NCI-H2107 treated with DMSO at 0.1 percent for 48 hours (cell line): ENCODE measurements around the gene PGD.
"Not testable (repeated sequence)": the region's sequence is repeated elsewhere in the genome, so short reads cannot be mapped to it uniquely, and the experiment has no call there.

ENCODE experiments used
- DNase-seq: peaks from one replicate; lab custom pipeline; 2025; ENCODE audit not compliant: unreplicated experiment; lab: John Stamatoyannopoulos, UW

Gene PGD

DNA sequence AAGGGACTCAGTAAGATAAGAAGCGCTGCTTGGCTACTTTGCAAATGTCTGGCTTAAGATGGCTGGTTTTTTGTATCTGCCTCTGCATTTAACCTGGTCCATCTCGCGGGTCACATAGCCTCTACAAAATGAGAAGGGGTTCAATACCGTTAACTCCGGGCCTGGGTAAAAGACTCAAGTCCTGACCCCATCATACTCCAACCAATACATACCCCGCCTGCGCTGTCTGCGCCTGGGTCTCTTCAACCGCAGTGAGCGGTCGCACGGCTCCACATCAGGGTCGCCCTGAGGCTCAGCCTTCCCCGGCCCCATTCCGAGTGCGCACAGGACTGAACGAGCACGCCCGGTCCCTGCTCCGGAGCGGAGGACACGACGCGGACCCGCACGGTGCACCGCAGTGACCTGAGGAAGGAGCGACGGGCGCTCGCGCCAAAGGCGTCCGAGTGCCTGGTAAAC lies 558 bp upstream of the PGD start:
- DNase-seq, result no peak

DNA sequence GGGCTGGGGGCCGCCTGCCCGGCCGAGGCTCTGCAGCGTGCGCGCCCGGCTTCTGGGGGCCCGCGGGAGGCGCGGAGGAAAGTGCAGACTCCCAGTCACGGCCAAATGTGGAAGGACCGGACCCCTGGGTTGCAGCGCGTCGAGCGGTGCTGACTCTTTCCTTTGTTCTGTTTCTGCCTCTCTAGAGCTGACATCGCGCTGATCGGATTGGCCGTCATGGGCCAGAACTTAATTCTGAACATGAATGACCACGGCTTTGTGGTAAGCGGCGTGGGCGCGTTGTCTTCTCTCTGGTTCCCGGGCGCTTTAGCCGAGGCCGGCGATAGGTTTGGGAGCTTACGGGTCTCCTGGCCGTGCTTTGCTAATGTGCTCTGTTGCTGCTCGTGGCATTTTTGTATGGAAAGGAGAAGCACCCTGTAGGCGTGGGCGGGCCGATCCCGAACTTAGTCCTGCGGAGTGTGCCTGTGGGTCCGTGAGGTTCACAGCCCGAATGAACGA lies 629 bp downstream of the PGD start:
- no peak for DNase-seq

DNA sequence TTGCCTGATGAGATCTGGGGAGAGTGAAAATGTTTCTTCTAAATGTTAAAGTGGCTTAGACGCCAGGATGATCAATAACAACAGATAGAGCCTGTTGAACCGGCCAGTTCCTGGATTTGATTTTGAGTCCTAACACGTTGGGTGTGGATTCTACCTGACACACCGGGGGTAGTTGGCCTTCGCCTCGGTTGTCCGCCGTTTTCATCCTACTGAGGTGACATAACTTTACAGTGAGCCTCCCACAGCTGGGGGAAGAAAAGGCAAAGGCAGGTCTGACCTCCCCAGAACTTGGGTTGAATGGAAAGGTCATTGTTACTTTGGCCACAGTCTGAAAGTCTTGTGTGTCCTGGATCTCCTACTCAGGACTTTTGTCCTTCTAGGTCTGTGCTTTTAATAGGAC lies 1.1 kb downstream of the PGD start:
- no peak for DNase-seq

DNA sequence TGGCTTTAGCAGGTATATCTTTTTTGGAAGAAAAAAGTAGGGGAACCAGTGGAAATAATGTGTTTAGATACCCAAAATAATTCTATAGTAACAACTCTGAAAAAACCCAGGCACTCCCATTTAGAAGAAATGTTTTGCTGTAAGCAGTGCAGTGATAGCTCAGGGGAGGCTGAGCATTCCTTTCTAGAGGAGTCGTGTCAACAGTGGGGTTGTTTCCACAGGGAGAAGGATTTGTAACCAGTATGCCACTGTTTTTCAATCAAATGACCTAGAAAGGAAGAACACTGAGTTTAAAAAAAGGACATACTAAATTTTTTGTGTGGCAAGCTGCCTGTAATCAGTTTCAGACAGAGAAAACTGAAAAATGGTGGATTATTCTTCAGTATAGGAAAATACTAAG lies 2.4 kb downstream of the PGD start:
- DNase-seq, result no peak

DNA sequence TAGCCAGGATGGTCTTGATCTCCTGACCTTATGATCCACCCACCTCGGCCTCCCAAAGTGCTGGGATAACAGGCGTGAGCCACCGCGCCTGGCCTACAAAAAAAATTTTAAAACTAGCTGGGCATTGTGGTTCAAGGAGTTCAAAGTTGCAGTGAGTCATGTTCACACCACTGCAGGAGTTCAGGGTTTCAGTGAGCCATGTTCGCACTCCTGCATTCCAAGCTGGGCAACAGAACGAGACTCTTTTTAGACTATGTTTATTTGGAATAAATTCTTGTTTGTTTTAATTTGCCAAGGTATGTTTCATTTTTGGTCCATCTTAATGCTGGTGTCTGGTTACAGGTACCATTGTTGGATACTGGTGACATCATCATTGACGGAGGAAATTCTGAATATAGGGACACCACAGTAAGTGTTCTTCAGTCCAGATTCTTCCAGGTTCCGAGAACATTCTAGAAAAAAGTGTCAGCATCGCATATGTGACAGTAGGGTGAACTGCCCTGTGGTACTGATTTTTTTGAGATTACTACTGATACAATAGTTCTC lies 3.9 kb downstream of the PGD start:
- no peak for DNase-seq

DNA sequence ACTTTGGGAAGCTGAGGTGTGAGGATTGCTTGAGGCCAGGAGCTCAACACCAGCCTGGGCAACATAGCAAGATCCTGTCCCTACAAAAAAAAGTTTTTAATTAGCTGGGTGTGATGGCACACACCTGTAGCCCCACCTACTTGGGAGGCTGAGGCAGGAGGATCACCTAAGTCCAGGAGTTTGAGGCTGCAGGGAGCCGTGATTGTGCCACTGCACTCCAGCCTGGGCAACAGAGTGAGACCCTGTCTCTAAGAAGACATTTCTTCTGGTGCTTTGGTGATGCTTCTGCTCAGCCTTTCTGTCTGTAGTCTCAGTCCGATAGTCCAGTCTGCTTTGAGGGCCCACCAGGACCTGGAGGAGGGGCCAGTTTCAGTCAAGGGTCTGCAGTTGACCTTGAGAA lies 8.3 kb downstream of the PGD start:
- no peak for DNase-seq

DNA sequence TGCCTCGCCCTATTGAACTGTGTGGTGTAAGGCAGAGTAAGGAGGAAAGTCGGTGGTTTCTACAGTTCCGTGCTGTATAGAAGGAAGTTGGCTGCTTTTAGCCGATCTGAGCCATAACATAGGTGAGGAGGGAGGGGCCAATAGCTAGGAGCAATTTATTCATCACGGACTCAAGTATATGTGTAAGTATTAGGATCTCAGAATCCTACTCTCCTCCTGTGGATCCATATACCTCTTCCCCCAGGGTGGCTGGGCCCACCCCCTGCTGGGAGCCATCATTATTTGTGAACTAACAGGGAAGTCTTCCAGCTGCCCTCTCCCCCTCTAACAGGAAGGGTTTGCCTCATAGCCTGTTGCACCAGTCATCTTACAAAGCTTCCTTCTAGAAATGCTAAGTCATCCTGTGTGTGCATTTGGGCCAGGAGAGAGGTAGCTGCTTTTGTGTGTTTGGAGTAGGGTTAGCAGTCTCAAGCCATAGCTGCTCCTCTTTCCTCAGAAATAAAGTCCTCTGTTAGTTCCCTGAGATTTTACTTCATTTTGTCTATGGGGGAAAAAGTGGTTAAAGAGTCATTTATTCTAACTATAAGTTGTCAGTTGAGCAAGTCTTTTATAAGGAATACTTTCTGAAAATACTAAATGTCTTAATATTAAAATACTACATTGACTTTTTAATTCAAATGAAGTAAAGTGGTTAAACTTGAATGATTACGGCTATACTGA lies 16.5 kb downstream of the PGD start:
- DNase-seq, result no peak

DNA sequence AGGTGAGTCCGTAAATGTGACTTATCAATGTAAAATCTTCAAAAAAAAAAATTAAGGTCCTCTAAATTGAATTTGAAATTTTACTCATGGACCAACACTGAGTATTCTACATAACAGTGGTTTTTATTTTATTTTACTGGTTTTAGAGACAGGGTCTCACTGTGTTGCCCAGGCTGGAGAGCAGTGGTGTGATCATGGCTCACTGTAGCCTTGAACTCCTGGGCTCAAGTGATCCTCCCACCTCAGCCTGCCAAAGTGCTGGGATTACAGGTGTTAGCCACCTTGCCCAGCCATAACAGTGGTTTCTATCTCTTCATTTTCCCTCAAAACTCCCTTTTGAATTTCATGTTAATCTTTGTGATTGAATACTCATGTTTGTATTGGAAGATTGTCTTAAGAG lies 17.1 kb downstream of the PGD start:
- not testable (repeated sequence) for DNase-seq

DNA sequence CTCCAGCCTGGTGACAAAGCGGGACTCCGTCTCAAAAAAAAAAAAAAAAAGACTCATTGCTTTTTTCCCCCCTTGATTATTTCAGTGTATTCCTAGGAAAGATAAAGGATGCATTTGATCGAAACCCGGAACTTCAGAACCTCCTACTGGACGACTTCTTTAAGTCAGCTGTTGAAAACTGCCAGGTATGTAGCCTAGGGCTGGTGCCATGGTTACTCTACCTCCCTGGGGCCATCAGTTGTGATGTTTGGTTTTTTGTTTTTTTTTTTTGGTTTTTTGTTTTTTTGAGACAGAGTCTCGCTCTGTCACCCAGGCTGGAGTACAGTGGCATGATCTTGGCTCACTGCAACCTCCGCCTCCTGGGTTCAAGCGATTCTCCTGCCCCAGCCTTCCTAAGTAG lies 19.9 kb downstream of the PGD start:
- DNase-seq, result not testable (repeated sequence)

DNA sequence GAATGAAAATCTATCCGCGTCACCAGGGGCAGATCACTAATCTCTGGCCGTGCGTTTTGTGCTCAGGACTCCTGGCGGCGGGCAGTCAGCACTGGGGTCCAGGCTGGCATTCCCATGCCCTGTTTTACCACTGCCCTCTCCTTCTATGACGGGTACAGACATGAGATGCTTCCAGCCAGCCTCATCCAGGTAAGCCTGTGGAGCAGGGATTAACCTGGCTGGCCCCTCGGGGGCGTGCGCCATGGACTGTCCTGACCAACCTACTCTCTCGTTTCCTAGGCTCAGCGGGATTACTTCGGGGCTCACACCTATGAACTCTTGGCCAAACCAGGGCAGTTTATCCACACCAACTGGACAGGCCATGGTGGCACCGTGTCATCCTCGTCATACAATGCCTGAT lies 20.5 kb downstream of the PGD start:
- no peak for DNase-seq

DNA sequence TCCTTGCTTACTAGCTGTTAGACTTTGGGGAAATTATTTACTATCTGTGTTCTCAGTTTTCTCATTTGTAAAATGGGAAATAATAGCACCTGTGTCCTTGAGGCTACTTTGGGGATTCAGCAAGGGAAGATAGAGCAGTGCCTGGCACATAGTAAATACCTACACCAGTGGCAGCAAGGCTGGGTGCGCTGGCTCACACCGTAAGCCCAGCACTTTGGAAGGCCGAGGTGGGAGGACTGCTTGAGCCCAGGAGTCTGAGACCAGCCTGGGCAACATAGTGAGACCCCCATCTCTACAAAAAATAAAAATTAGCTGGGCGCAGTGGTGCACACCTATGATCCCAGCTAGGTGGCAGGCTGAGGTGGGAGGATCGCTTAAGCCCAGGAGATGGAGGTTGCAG lies 22.8 kb downstream of the PGD start:
- no peak for DNase-seq

DNA sequence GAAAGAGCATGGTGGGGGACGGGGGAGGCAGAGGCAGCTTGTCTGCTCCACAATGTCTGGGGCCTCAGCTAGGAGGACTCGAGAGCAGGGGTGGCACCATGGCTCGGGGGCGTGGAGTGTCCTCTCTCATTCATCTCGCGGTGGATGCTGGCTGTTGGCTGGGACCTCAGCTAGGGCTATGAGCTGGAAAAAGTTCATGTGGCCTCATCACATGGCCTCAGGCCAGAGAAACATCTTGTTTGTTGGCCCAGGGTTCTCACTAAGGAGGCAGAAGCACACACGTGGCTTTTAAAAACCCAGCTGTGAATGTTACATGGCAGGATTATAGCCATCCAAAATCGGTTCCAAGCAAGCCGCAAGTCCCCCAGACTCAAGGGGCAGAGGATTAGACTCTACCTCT lies 25.2 kb downstream of the PGD start:
- no peak for DNase-seq

DNA sequence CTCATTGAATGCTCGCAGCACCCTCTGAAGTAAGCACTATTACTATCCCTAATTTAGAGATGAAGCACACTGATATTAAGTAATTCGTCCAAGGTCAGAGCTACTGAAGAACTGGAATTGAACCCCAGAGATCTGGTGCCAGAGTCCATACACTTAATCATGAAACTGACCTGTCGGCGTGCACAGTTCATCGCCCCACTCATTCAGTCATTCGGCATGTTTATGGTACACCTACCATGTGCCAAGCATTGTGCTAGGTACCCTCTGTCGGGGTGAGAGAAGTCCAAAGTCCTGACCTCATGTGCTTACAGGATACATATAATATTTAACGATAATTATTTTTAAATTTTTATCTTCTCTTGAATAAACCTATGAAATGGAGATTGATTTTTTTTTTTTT lies 25.8 kb downstream of the PGD start:
- no peak for DNase-seq

DNA sequence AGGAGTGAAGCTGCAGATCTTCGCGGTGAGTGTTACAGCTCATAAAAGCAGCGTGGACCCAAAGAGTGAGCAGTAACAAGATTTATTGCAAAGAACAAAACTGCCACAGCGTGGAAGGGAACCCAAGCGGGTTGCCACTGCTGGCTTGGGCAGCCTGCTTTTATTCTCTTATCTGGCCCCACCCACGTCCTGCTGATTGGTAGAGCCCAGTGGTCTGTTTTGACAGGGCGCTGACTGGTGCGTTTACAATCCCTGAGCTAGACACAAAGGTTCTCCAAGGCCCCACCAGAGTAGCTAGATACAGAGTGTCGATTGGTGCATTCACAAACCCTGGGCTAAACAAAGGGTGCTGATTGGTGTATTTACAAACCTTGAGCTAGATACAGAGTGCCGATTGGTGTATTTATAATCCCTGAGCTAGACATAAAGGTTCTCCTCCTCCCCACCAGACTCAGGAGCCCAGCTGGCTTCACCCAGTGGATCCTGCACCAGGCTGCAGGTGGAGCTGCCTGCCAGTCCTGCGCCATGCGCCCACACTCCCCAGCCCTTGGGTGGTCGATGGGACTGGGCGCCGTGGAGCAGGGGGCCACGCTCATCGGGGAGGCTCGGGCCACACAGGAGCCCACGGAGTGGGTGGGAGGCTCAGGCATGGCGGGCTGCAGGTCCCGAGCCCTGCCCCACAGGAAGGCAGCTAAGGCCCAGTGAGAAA lies 27.1 kb downstream of the PGD start:
- not testable (repeated sequence) for DNase-seq

DNA sequence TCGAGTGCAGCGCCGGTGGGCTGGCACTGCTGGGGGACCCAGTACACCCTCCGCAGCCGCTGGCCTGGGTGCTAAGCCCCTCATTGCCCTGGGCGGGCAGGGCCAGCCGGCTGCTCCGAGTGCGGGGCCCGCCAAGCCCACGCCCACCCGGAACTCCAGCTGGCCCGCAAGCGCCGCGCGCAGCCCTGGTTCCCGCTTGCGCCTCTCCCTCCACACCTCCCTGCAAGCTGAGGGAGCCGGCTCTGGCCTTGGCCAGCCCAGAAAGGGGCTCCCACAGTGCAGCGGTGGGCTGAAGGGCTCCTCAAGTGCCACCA lies 27.6 kb downstream of the PGD start:
- DNase-seq, result not testable (repeated sequence)

DNA sequence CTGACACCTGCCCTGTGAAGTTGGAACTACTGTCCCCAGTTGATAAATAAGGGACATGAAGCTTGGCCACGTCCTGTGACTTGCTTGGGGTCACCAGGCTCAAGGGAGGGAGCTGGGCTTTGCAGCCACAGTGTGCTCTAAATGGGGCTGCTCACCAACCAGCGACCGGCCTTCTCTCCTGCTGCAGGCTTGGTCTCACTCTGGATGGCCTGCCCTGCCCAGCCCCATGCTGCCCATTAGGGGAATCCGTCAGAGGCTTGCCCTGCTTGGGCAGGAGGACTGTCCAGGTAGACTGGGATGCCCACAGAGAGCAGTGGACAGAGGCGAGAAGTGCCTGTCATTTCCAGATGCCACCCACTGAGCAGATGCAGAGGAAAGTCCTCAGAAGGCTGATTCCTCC lies 30.1 kb downstream of the PGD start:
- DNase-seq, result no peak

DNA sequence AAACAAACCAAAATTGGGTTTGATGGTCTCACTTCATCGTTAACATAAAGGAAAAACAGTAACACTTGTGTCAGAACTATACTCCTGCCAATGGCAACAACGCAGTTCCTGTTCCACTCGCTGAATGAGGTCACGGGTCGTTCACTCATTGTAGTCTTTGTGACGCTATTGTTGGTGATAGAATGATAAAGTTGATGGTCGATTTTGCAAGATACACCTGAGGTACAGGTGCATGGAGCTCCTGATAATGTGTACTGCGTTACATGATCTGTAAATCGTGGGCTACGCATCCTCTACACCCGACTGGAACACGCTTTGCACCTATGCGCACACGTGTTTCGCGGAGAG lies 31.0 kb downstream of the PGD start:
- no peak for DNase-seq

DNA sequence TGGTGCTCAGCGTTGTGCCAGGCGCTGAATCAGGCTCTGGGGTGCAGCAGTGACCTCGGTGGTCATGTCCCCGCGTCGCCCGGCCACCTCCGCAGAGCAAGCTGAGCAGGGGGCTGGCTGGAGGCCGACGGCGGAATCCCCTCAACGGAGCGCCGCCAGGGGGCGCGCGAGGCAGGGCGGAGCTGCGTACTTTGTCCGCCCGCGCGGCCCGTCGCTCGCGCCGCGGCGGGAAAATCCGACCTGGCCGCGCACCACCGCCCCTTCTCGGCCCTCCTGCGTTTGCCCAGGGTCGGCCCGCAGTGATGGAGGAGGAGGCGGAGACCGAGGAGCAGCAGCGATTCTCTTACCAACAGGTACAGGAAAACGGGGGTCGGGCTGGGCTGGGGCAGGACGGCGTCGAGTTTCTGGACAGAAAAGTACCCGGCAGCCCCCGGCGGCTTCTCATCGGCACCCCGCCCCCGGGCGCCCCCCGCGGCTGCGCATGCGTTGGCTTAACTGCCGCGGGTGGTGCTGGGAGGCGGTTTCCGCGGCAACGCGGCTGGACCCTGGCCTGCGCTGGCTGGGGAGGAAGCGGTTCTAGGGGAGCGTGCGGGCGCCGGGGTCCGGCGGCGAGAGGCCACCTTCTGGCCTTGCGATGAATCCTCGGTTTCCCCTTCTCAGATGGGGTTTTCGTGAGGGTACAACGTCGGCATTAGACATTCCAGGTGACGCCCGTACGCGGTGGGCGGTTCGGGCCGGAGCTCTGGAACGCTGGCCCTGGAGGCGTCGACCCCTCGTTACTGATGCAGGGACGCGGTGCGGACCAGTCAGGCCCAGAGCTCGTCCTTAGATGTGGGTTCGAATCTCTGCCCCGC lies 31.6 kb downstream of the PGD start, which contains the start of gene CENPS:
Gene CENPS (plus strand): TSS at position 218 of the 854 bp plus-strand sequence. CDS start 85 bp downstream, at position 303.
- DNase-seq, result no peak

DNA sequence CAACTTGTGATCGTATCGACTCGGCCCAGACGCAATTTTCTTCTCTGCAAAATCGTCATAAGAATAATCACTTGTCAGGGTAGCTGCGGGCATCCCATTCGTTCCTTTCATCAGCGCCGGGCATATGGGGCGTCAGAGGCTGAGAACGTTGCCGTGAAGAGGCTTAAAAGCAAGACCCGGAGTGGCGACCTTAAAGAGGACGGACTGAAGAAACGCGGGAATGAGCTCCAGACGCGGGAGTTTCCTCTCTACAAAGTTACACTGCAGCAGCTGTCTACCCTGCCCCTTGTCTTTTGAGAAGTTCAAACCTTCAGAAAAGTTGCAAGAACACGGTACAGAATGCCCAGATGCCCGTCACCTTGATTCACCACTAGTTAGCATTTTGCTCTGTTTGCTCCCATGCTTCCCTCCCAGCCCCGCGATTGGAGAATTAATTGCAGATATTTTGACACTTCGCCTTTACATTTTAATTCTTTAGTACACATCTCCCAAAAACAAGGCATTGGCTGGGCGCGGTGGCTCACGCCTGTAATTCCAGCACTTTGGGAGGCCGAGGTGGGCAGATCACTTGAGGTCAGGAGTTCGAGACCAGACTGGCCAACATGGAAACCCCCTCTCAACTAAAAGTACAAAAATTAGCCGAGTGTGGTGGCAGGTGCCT lies 32.3 kb downstream of the PGD start:
- no peak for DNase-seq

DNA sequence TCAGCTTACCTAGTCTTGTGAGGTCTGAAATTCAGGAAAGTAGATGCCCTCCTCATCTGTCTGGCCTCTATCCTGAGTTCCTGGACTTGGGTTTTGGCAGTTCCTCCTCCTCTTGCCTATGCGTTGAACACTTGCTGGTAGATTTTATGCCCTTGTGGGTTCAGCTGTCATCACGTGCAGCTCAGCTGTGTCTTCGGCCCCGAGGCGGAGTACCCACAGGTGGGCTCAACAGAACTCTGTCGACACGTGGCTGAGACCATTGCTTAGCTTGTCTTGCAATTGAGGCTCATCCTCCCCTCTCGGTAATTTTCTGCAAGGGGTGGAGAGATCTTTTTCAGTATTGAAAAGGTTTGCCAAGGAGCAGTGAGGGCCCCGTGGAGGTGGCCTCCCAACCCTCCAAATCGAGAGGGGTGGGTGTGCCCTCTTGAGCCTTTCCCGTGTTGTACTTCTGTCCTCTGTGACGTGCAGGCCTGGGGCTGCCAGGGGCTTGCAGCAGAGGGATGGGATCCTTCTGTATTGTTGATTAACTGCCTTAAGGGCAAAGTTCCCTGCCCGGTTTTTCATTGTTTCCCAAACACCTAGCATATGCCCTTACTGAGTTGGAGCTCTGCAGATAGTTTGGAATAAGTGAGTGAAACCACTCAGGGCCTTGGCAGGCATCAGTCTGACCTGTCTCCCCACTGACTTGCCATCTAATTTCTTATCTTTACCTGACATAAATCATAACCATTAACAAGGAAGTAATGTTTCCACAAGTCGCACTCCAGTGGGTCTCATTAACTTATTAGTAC lies 34.2 kb downstream of the PGD start:
- DNase-seq, result no peak
